ENCODE results near the gene DGKG.

DNA sequence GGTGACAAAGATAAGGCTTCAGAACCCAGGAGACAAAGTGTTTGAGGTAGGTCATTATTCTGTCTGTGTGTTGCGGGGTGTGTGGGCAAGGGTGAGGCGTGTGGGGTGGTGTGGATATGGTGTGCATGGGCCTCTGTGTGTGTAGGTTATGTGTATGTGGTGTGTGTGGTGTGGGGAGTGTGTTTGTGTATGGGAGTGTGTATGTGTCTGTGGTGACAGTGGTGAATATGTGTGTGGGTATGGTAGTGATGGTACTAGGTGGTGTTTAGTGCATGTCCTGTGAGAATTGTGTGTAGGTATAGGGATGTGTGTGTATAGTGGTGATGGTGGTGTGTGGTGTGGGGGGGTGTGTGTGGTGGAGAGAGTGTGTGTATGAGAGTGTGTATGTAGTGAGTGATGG lies 236.9 kb downstream of the DGKG start:
- TF ChIP-seq, protein P1, sequence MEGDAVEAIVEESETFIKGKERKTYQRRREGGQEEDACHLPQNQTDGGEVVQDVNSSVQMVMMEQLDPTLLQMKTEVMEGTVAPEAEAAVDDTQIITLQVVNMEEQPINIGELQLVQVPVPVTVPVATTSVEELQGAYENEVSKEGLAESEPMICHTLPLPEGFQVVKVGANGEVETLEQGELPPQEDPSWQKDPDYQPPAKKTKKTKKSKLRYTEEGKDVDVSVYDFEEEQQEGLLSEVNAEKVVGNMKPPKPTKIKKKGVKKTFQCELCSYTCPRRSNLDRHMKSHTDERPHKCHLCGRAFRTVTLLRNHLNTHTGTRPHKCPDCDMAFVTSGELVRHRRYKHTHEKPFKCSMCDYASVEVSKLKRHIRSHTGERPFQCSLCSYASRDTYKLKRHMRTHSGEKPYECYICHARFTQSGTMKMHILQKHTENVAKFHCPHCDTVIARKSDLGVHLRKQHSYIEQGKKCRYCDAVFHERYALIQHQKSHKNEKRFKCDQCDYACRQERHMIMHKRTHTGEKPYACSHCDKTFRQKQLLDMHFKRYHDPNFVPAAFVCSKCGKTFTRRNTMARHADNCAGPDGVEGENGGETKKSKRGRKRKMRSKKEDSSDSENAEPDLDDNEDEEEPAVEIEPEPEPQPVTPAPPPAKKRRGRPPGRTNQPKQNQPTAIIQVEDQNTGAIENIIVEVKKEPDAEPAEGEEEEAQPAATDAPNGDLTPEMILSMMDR (IDR thresholded peaks at IDR 0.05; ENCODE audit: control extremely low read depth in 1 of 3, insufficient read depth in 1 of 3, low read depth in 1 of 3, low read length in 3 of 3) = no peak
- no peak for TF ChIP-seq BRCA1 (IDR thresholded peaks at IDR 0.05; ENCODE audit: low read depth, low read length)
- no peak for TF ChIP-seq TCF12 (IDR thresholded peaks at IDR 0.05; ENCODE audit: low read depth, low read length)
